ENCODE measurements around the gene KCNJ14. TPM values are rescaled to one million over a fixed set of nuclear protein-coding genes. Genes with fewer than 3 reads are reported as not detected.

The KCNJ14 gene
- total and polyA plus RNA-seq, 11 donors, result 0.20 to 2.0 (median 0.40) TPM

GRCh38 chr19:48448563-48448962, 6.8 kb upstream of the KCNJ14 start:
- ATAC-seq, result no peak
- H3K36me3 ChIP-seq, result peaks cover 2 to 66% (median 63%) of the 10 kb centered on the region in 9 donors
- peaks cover 0 to 26% (median 19%) of the 10 kb centered on the region in 12 donors for H3K4me1 ChIP-seq
- 87 to 96% (median 94%) methylated on average over 4 of the region's 4 CpGs for WGBS, 4 donors
- no peak for DNase-seq
- intact Hi-C loops (cut with DNase I), result loop anchor here in 2 of 10 donors (5.0 kb wide), 2 partner anchors 56 to 126 kb away; partner anchors contain the start of genes GRIN2D (in 1 of the 2) and KDELR1 (in 1 of the 2)
- H3K27ac ChIP-seq, result no peak overlapping the region
- no peaks in the 10 kb centered on the region for H3K9me3 ChIP-seq
- H3K4me3 ChIP-seq, result no peak overlapping the region
- peaks cover 0 to 10% (median 4%) of the 10 kb centered on the region in 9 donors for H3K27me3 ChIP-seq
- TF ChIP-seq CTCF (IDR thresholded peaks at IDR 0.05), result no peak
- TF ChIP-seq POLR2A (IDR thresholded peaks at IDR 0.05), result no peak

- ATAC-seq (no peak), DNase-seq (no peak)
- TF ChIP-seq POLR2A (IDR thresholded peaks at IDR 0.05), result no peak
- no peak for TF ChIP-seq CTCF (IDR thresholded peaks at IDR 0.05)
- Histone ChIP-seq H3K36me3 (peaks cover 2 to 74% (median 70%) of the 10 kb centered on the region in 9 donors), H3K4me3 (no peak overlapping the region), H3K27ac (no peak overlapping the region), H3K4me1 (peaks cover 0 to 11% (median 6%) of the 10 kb centered on the region in 12 donors), H3K27me3 (no peaks in the 10 kb centered on the region), H3K9me3 (no peaks in the 10 kb centered on the region)
- intact Hi-C loops (cut with DNase I), result no loop called here
- 87 to 95% (median 94%) methylated on average over 17 to 23 of the region's 23 CpGs for WGBS, 4 donors
Observed at GRCh38 chr19:48450441-48450840, 4.9 kb upstream of the KCNJ14 start.

- 95 to 97% (median 96%) methylated on average over 12 to 15 of the region's 15 CpGs for WGBS, 4 donors
- Histone ChIP-seq H3K27ac (no peak overlapping the region), H3K4me1 (peaks cover 0 to 11% (median 6%) of the 10 kb centered on the region in 12 donors), H3K27me3 (no peaks in the 10 kb centered on the region), H3K9me3 (no peaks in the 10 kb centered on the region), H3K4me3 (no peak overlapping the region), H3K36me3 (peaks cover 2 to 76% (median 73%) of the 10 kb centered on the region in 9 donors)
- TF ChIP-seq POLR2A (IDR thresholded peaks at IDR 0.05) (no peak), CTCF (IDR thresholded peaks at IDR 0.05) (no peak)
- ATAC-seq (no peak), DNase-seq (no peak)
- intact Hi-C loops (cut with DNase I), result no loop called here
Observed at GRCh38 chr19:48450863-48451262, 4.5 kb upstream of the KCNJ14 start.

GRCh38 chr19:48451624-48452023, 3.8 kb upstream of the KCNJ14 start:
- intact Hi-C loops (cut with DNase I), result no loop called here
- ATAC-seq, result no peak
- DNase-seq, result no peak
- Histone ChIP-seq H3K27me3 (no peaks in the 10 kb centered on the region), H3K4me3 (no peak overlapping the region), H3K9me3 (no peaks in the 10 kb centered on the region), H3K27ac (no peak overlapping the region), H3K36me3 (peaks cover 2 to 83% (median 76%) of the 10 kb centered on the region in 9 donors), H3K4me1 (peaks cover 0 to 5% (median under 1%) of the 10 kb centered on the region in 12 donors)
- 84 to 89% (median 86%) methylated on average over 12 of the region's 12 CpGs for WGBS, 4 donors
- no peak for TF ChIP-seq CTCF (IDR thresholded peaks at IDR 0.05)
- no peak for TF ChIP-seq POLR2A (IDR thresholded peaks at IDR 0.05)

All from heart left ventricle (tissue), 16 donors.